Stimulated activated CD4-positive, alpha-beta T cell treated with anti-CD3 and anti-CD28 coated beads, Interleukin-2, amount 100 ng/mL, for 4 hours (primary cell): ENCODE results near the gene HDHD5.

Source experiments
- DNase-seq: peaks from one replicate; pipeline ENCODE4 v3.0.0-alpha.2; 2020; ENCODE audit warnings: low read depth

Gene HDHD5

GRCh38 chr22:17120281-17120680 lies 38.8 kb downstream of the HDHD5 start:
- DNase-seq: no peak

- DNase-seq: no peak
These were observed 39.4 kb downstream of the HDHD5 start for GRCh38 chr22:17119481-17120202.

- DNase-seq: no peak
These were observed 40.7 kb downstream of the HDHD5 start for GRCh38 chr22:17118342-17118741.

GRCh38 chr22:17117890-17118289 lies 41.2 kb downstream of the HDHD5 start:
- no peak for DNase-seq

- DNase-seq: no peak
These were observed 41.7 kb downstream of the HDHD5 start for GRCh38 chr22:17117400-17117799.

- DNase-seq: no peak
These were observed 42.3 kb downstream of the HDHD5 start for GRCh38 chr22:17116572-17117330.

- DNase-seq: no peak
These were observed 43.0 kb downstream of the HDHD5 start for GRCh38 chr22:17115945-17116565.

- DNase-seq: no peak
These were observed 43.8 kb downstream of the HDHD5 start for GRCh38 chr22:17115236-17115635.

GRCh38 chr22:17114898-17115235 lies 44.2 kb downstream of the HDHD5 start:
- DNase-seq: no peak

GRCh38 chr22:17114173-17114897 lies 44.7 kb downstream of the HDHD5 start:
- no peak for DNase-seq

GRCh38 chr22:17113600-17113999 lies 45.5 kb downstream of the HDHD5 start:
- DNase-seq: no peak

- DNase-seq: no peak
These were observed 46.5 kb downstream of the HDHD5 start for GRCh38 chr22:17112491-17113042.

GRCh38 chr22:17110791-17111550 lies 48.1 kb downstream of the HDHD5 start:
- no peak for DNase-seq

- no peak for DNase-seq
These were observed 49.1 kb downstream of the HDHD5 start for GRCh38 chr22:17109976-17110375.

- DNase-seq: no peak
These were observed 49.8 kb downstream of the HDHD5 start for GRCh38 chr22:17109113-17109865.

- no peak for DNase-seq
These were observed 50.6 kb downstream of the HDHD5 start for GRCh38 chr22:17108256-17109112.

GRCh38 chr22:17107547-17107810 lies 51.6 kb downstream of the HDHD5 start:
- DNase-seq: no peak

GRCh38 chr22:17106785-17107546 lies 52.1 kb downstream of the HDHD5 start:
- no peak for DNase-seq

- no peak for DNase-seq
These were observed 52.8 kb downstream of the HDHD5 start for GRCh38 chr22:17106161-17106784.
